Spleen (tissue), 7 donors: ENCODE measurements around the gene LY86.

Experiments used
- CTCF ChIP-seq, 11 experiments: fragments of 200-600 bp in 7 of 11; fragments of 450-650 bp in 4 of 11; sonication (generic) in 4 of 11; IDR thresholded peaks in 8 of 11; conservative IDR thresholded peaks in 3 of 11; 1 replicate in 7 of 11; 2 replicates in 4 of 11; pipeline versions ENCODE4 v1.4.0 to v1.8.0; 2016 to 2021; ENCODE audit warnings: antibody characterized with exemption in 11 of 11, inconsistent platforms in 4 of 11, mild to moderate bottlenecking in 1 of 11
- POLR2A ChIP-seq, 3 donors: fragments of 450-650 bp; IDR thresholded peaks; one replicate each; pipeline ENCODE4 v1.5.1; 2017; ENCODE audit warnings: antibody characterized with exemption in 3 of 3, mild to moderate bottlenecking in 1 of 3
- donor health status: DM: no; HTN: no; CAD: no; lungs with moderate emphysema.
- donor health status: DM: no; HTN: no; CAD: no.
- donor health status: DM: no; HTN: no; CAD: no.

- TF ChIP-seq CTCF (IDR thresholded peaks at IDR 0.05 in 8 of 11, conservative IDR thresholded peaks at IDR 0.05 in 3 of 11) (no peak), POLR2A (IDR thresholded peaks at IDR 0.05) (no peak)
Measured at GRCh38 chr6:6588064-6588923, at the start of gene LY86.
